Mesenchymal stem cell (in vitro differentiated cells and primary cell): ENCODE results near the gene SARDH.
"Not testable (repeated sequence)": the region's sequence is repeated elsewhere in the genome, so short reads cannot be mapped to it uniquely, and the experiment has no call there.

Experiments used
- DNase-seq: peaks from one replicate; pipeline ENCODE4 v3.0.0-alpha.2; 2013
- H2AFZ ChIP-seq: one replicate; pipeline ENCODE4 v1.6.1; 2013; ENCODE audit warnings: low read depth, mild to moderate bottlenecking, control low read depth, inconsistent platforms, low read length, moderate library complexity
- H2AK5ac ChIP-seq: 2 replicates; pipeline ENCODE4 v1.6.1; 2013; ENCODE audit warnings: low read length, moderate library complexity, mild to moderate bottlenecking, inconsistent platforms; ENCODE audit not compliant: severe bottlenecking
- H2BK120ac ChIP-seq: one replicate; pipeline ENCODE4 v1.6.1; 2013; ENCODE audit warnings: low read depth, mild to moderate bottlenecking, inconsistent platforms, low read length, moderate library complexity
- H2BK12ac ChIP-seq, 2 experiments: one replicate each; pipeline ENCODE4 v1.6.1; 2013; ENCODE audit warnings: inconsistent platforms in 2 of 2, low read length in 2 of 2, mild to moderate bottlenecking in 2 of 2, moderate library complexity in 2 of 2, control low read depth in 1 of 2
- H2BK15ac ChIP-seq: one replicate; pipeline ENCODE4 v1.6.1; 2013; ENCODE audit warnings: mild to moderate bottlenecking, low read depth, inconsistent platforms; ENCODE audit not compliant: poor library complexity, severe bottlenecking
- H2BK5ac ChIP-seq: 2 replicates; pipeline ENCODE4 v1.6.1; 2013; ENCODE audit warnings: low read depth, mild to moderate bottlenecking, low read length, control low read depth, inconsistent platforms; ENCODE audit not compliant: poor library complexity, severe bottlenecking
- H3K14ac ChIP-seq, 2 experiments: one replicate each; pipeline ENCODE4 v1.6.1; 2013; ENCODE audit warnings: inconsistent platforms in 2 of 2, low read length in 2 of 2, control low read depth in 1 of 2, mild to moderate bottlenecking in 1 of 2, moderate library complexity in 1 of 2
- H3K18ac ChIP-seq, 2 experiments: one replicate each; pipeline ENCODE4 v1.6.1; 2013; ENCODE audit warnings: inconsistent platforms in 2 of 2, low read length in 2 of 2, control low read depth in 1 of 2, low read depth in 1 of 2, mild to moderate bottlenecking in 1 of 2
- H3K23ac ChIP-seq, 2 experiments: one replicate each; pipeline ENCODE4 v1.6.1; 2013; ENCODE audit warnings: inconsistent platforms in 2 of 2, low read length in 2 of 2, mild to moderate bottlenecking in 2 of 2, moderate library complexity in 2 of 2, control low read depth in 1 of 2
- H3K27ac ChIP-seq: 2 replicates; pipeline ENCODE4 v1.5.1; 2013; ENCODE audit warnings: mild to moderate bottlenecking, moderate library complexity, low read length, control low read depth, inconsistent platforms; ENCODE audit not compliant: poor library complexity, severe bottlenecking
- H3K27me3 ChIP-seq, 2 experiments: 2 replicates each; pipeline versions ENCODE4 v1.6.1 to v1.7.0; 2013; ENCODE audit warnings: low read length in 2 of 2, mild to moderate bottlenecking in 2 of 2, moderate library complexity in 2 of 2, control low read depth in 1 of 2, inconsistent platforms in 1 of 2; ENCODE audit not compliant: control insufficient read depth in 1 of 2, insufficient read depth in 1 of 2
- H3K36me3 ChIP-seq, 2 experiments: 2 replicates each; pipeline versions ENCODE4 v1.6.1 to v1.7.0; 2013; ENCODE audit warnings: low read length in 2 of 2, control low read depth in 1 of 2, inconsistent platforms in 1 of 2, low read depth in 1 of 2, mild to moderate bottlenecking in 1 of 2; ENCODE audit not compliant: insufficient read depth in 2 of 2, control insufficient read depth in 1 of 2
- H3K4ac ChIP-seq, 2 experiments: one replicate each; pipeline ENCODE4 v1.6.1; 2013; ENCODE audit warnings: inconsistent platforms in 2 of 2, low read length in 2 of 2, mild to moderate bottlenecking in 2 of 2, moderate library complexity in 2 of 2, control low read depth in 1 of 2, low read depth in 1 of 2
- H3K4me1 ChIP-seq: 2 replicates; pipeline ENCODE4 v1.6.1; 2013; ENCODE audit warnings: low read depth, low read length, control low read depth; ENCODE audit not compliant: control insufficient read depth, insufficient read depth
- H3K4me2 ChIP-seq: 2 replicates; pipeline ENCODE4 v1.6.1; 2013; ENCODE audit warnings: low read length, mild to moderate bottlenecking, inconsistent platforms; ENCODE audit not compliant: poor library complexity, severe bottlenecking
- H3K4me3 ChIP-seq, 2 experiments: 2 replicates each; pipeline versions ENCODE4 v1.5.1 to v1.7.0; 2013; ENCODE audit warnings: low read length in 2 of 2, mild to moderate bottlenecking in 2 of 2, control low read depth in 1 of 2, low read depth in 1 of 2; ENCODE audit not compliant: insufficient read depth in 1 of 2
- H3K79me1 ChIP-seq: replicated peaks from 2 replicates; pipeline ENCODE4 v1.6.1; 2013; ENCODE audit warnings: mild to moderate bottlenecking, control low read depth, low read length, inconsistent platforms; ENCODE audit not compliant: poor library complexity, severe bottlenecking
- H3K9ac ChIP-seq: 2 replicates; pipeline ENCODE4 v1.7.0; 2013; ENCODE audit warnings: mild to moderate bottlenecking, low read length, moderate library complexity
- H3K9me3 ChIP-seq: 2 replicates; pipeline ENCODE4 v1.7.0; 2013; ENCODE audit warnings: mild to moderate bottlenecking, low read length; ENCODE audit not compliant: control insufficient read depth
- H4K8ac ChIP-seq: one replicate; pipeline ENCODE4 v1.6.1; 2013; ENCODE audit warnings: inconsistent platforms, mild to moderate bottlenecking, low read length, moderate library complexity
- H4K91ac ChIP-seq: one replicate; pipeline ENCODE4 v1.6.1; 2013; ENCODE audit warnings: mild to moderate bottlenecking, low read length, inconsistent platforms
- WGBS: methylation state at CpG from one replicate; pipeline ENCODE4 v1.1.7; 2013; ENCODE audit warnings: mixed read lengths; 5-methylcytosine and 5-hydroxymethylcytosine counted together

Gene SARDH

GRCh38 chr9:133628766-133629165, 109.4 kb downstream of the SARDH start:
- DNase-seq, result no peak
- H2BK120ac ChIP-seq, result no peak overlapping the region
- WGBS, result 84% methylated on average over 8 of the region's 8 CpGs
- no peak overlapping the region for H3K27ac ChIP-seq
- no peak overlapping the region for H4K8ac ChIP-seq
- H4K91ac ChIP-seq, result no peak overlapping the region
- no peak overlapping the region for H3K18ac ChIP-seq
- H3K36me3 ChIP-seq, result no peaks in the 10 kb centered on the region
- no peak overlapping the region for H2AFZ ChIP-seq
- no peak overlapping the region for H3K4me2 ChIP-seq
- no peak overlapping the region for H3K4ac ChIP-seq
- no peak overlapping the region for H2BK15ac ChIP-seq
- H3K9ac ChIP-seq, result no peak overlapping the region
- H2BK5ac ChIP-seq, result no peak overlapping the region
- peaks cover 28% of the 10 kb centered on the region for H3K9me3 ChIP-seq
- H3K23ac ChIP-seq, result no peak overlapping the region
- no peaks in the 10 kb centered on the region for H3K4me1 ChIP-seq
- no peak overlapping the region for H2BK12ac ChIP-seq
- H3K27me3 ChIP-seq, result peaks cover 53 to 70% of the 10 kb centered on the region in 2 experiments
- no peak overlapping the region for H2AK5ac ChIP-seq
- H3K79me1 ChIP-seq, result no peaks in the 10 kb centered on the region
- no peak overlapping the region for H3K14ac ChIP-seq
- H3K4me3 ChIP-seq, result no peak overlapping the region

GRCh38 chr9:133627341-133627740, 110.8 kb downstream of the SARDH start:
- Histone ChIP-seq H4K8ac (no peak overlapping the region), H3K4me1 (no peaks in the 10 kb centered on the region), H3K14ac (no peak overlapping the region), H3K23ac (no peak overlapping the region), H3K36me3 (no peaks in the 10 kb centered on the region), H2BK5ac (no peak overlapping the region), H3K9me3 (peaks cover 28% of the 10 kb centered on the region), H2BK15ac (no peak overlapping the region), H3K4me3 (no peak overlapping the region), H3K9ac (no peak overlapping the region), H3K27ac (no peak overlapping the region), H3K79me1 (no peaks in the 10 kb centered on the region), H4K91ac (no peak overlapping the region), H2AK5ac (no peak overlapping the region), H2BK12ac (no peak overlapping the region), H2AFZ (no peak overlapping the region), H3K4ac (no peak overlapping the region), H3K27me3 (peaks cover 46 to 71% of the 10 kb centered on the region in 2 experiments), H2BK120ac (no peak overlapping the region), H3K18ac (no peak overlapping the region), H3K4me2 (no peak overlapping the region)
- no peak for DNase-seq
- 80% methylated on average over 3 of the region's 3 CpGs for WGBS

GRCh38 chr9:133626008-133626407, 112.1 kb downstream of the SARDH start:
- not testable (repeated sequence) for H2AFZ ChIP-seq, H3K4me3 ChIP-seq, H3K36me3 ChIP-seq, H3K27ac ChIP-seq, H2AK5ac ChIP-seq, DNase-seq, H3K18ac ChIP-seq, H4K91ac ChIP-seq, H3K4me2 ChIP-seq, H3K79me1 ChIP-seq, H2BK12ac ChIP-seq, H3K9ac ChIP-seq, H3K23ac ChIP-seq, H4K8ac ChIP-seq, H3K4ac ChIP-seq, H3K4me1 ChIP-seq, H3K14ac ChIP-seq, H2BK15ac ChIP-seq, H2BK120ac ChIP-seq, H2BK5ac ChIP-seq
- Histone ChIP-seq H3K9me3 (peaks cover 28% of the 10 kb centered on the region), H3K27me3 (peaks cover 44 to 70% of the 10 kb centered on the region in 2 experiments)

- H2AFZ ChIP-seq, result no peak overlapping the region
- no peak overlapping the region for H3K27ac ChIP-seq
- H2BK15ac ChIP-seq, result no peak overlapping the region
- WGBS, result 85% methylated on average over 5 of the region's 5 CpGs
- H3K18ac ChIP-seq, result no peak overlapping the region
- no peak for DNase-seq
- no peak overlapping the region for H2BK120ac ChIP-seq
- no peak overlapping the region for H3K4ac ChIP-seq
- H3K23ac ChIP-seq, result no peak overlapping the region
- no peak overlapping the region for H3K4me2 ChIP-seq
- no peak overlapping the region for H3K9ac ChIP-seq
- H4K91ac ChIP-seq, result no peak overlapping the region
- no peaks in the 10 kb centered on the region for H3K79me1 ChIP-seq
- no peak overlapping the region for H3K14ac ChIP-seq
- H2BK5ac ChIP-seq, result no peak overlapping the region
- peaks cover 34 to 75% of the 10 kb centered on the region in 2 experiments for H3K27me3 ChIP-seq
- H4K8ac ChIP-seq, result no peak overlapping the region
- no peaks in the 10 kb centered on the region for H3K36me3 ChIP-seq
- H2AK5ac ChIP-seq, result no peak overlapping the region
- H3K4me3 ChIP-seq, result no peak overlapping the region
- no peaks in the 10 kb centered on the region for H3K4me1 ChIP-seq
- peaks cover 24% of the 10 kb centered on the region for H3K9me3 ChIP-seq
- no peak overlapping the region for H2BK12ac ChIP-seq
Measured at GRCh38 chr9:133622555-133622954, 115.6 kb downstream of the SARDH start.
